Medulla oblongata (tissue), 1 donor: Measurements from ENCODE around the gene TOP2A.

ENCODE experiments used
- DNase-seq: peaks from one replicate; pipeline ENCODE4 v3.0.0-alpha.2; 2015; ENCODE audit errors: extremely low spot score

The TOP2A gene

GRCh38 chr17:40347319-40348135, 70.2 kb downstream of the TOP2A start:
- peak; percentile 77 for DNase-seq

GRCh38 chr17:40346765-40347158, 70.9 kb downstream of the TOP2A start:
- DNase-seq = peak; percentile 33

GRCh38 chr17:40345994-40346764, 71.5 kb downstream of the TOP2A start:
- DNase-seq = peak; percentile 37

- peak; percentile 51 for DNase-seq
Observed at GRCh38 chr17:40345161-40345993, 72.3 kb downstream of the TOP2A start.

DNA sequence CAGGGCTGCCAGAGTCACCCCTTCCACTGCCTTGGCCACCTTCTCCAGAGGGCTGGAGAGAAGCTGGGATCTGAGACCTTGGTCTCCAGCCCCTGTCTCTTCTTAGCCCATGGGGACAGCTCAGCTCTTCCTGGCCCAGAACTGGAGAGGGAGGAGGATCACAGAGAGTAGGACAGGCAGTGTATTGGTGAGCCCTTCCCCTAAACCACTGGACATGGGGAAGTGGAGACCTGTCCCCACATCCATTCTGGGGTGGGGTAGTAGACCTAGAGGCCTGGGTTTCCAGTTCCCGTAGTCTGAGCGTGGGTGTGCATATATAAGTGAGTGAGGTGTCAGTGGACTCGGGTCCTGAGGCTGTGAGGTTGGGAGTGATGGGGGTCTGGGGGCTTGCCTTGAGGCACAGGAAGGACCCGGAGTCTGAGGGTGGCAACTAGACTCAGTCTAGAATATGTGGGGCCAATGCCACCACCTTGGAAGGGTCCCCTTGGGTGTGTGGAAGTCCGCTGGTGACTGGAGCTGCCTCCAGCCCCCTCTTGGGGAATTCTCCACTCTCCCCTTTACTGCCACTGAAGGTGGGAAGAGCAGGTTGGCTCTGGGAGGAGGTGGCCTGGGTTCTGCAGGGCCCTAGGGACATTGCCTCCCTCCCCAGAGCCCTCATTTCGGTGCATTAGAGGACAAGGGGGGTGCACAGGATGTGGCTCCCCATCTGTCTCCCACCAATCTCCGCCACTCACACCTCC, 73.1 kb downstream of the TOP2A start:
- DNase-seq = no peak

GRCh38 chr17:40343219-40344119, 74.2 kb downstream of the TOP2A start:
- no peak for DNase-seq

- DNase-seq = no peak
Observed at GRCh38 chr17:40342504-40343218, 75.0 kb downstream of the TOP2A start.

DNA sequence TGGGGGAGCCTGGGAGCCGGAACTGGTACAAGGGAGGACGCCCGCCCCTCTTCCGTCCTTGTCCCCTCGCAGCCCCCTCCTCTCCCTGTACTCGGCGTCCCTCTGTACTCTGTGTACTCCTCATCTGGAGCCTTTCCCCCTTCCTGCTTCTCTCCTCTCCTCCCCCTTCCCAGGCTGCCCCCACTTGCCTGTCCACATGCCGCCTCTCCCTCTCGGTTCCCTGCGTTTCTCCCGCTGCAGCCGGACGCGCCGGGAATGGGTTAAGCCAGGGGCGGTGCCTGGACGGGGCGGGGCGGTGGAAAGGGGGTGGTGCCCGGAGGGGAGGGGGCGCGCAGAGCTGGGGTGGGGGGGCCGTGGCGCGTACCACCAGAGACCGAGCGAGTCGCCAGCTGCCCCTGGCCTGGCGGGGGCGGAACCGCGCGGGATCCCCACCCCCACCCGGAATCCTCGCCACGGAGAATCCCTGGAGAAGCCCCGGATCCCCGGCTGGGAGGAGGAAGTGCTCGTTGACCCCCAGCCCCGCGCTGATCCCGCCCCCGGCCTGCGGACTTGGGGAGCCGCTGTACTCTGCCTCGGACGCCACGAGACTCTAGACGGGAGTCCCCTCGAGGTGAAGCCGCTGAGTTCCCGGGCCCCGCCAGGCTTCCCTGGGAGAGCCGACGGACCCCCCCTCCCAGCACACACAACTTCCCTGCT, 75.7 kb downstream of the TOP2A start:
- peak; percentile 49 for DNase-seq

GRCh38 chr17:40340880-40341807, 76.6 kb downstream of the TOP2A start:
- DNase-seq = peak; percentile 67

DNA sequence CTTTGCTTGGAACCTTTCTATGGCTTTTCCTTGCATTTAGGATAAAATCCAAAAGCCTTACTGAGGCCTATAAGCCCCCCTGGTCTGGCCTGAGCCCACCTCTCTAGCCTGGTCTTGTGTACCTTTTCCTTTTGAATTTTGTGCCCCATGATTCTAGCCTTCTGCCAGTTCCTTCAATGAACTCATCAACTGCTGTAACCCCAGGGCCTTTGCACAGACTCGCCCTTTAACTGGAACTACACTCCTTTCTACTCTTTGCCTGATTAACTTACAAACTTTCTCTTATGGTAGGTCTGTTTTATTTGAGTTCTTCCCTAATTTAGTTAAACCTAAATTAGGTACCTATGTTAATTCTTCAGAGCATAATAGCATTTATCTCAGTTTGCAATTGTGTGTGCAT, 77.4 kb downstream of the TOP2A start:
- no peak for DNase-seq

GRCh38 chr17:40338941-40339649, 78.6 kb downstream of the TOP2A start:
- DNase-seq = no peak
